SK-N-MC (cell line): Measurements from ENCODE around the gene VEGFC.

ENCODE experiments used
- DNase-seq: peaks from one replicate; pipeline ENCODE4 v3.0.0-alpha.2; 2011; ENCODE audit warnings: low read depth, low spot score
- H3K27ac ChIP-seq: fragments of 200-600 bp; sonication (generic); 2 replicates; pipeline ENCODE4 v1.5.1; 2016; ENCODE audit warnings: mixed run types
- H3K36me3 ChIP-seq: fragments of 200-600 bp; sonication (generic); 2 replicates; pipeline ENCODE4 v1.6.1; 2017; ENCODE audit warnings: antibody characterized with exemption, low read length, mixed read lengths; ENCODE audit not compliant: insufficient read depth
- H3K4me3 ChIP-seq: fragments of 200-600 bp; sonication (generic); 2 replicates; pipeline ENCODE4 v1.5.1; 2016
- H3K9ac ChIP-seq: fragments of 200-600 bp; sonication (generic); 2 replicates; pipeline ENCODE4 v1.8.0; 2017; ENCODE audit warnings: mixed run types, mixed read lengths; ENCODE audit not compliant: insufficient read length
- H3K9me3 ChIP-seq: fragments of 200-600 bp; sonication (generic); 2 replicates; pipeline ENCODE4 v1.6.1; 2017; ENCODE audit warnings: low read depth, mild to moderate bottlenecking, antibody characterized with exemption, low read length, moderate library complexity, mixed read lengths
- EZH2 ChIP-seq: fragments of 200-600 bp; sonication (generic); IDR thresholded peaks from one replicate; pipeline ENCODE4 v1.6.1; 2017; ENCODE audit warnings: antibody characterized with exemption
- FOXP2 ChIP-seq: optimal IDR thresholded peaks from 2 replicates; pipeline ENCODE3; 2011; ENCODE audit warnings: mild to moderate bottlenecking, moderate library complexity; ENCODE audit not compliant: insufficient read depth; ENCODE audit errors: extremely low read length, control extremely low read depth
- POLR2AphosphoS5 ChIP-seq: IDR thresholded peaks from 2 replicates; pipeline ENCODE4 v1.6.1; 2012; ENCODE audit warnings: mild to moderate bottlenecking, low read depth, low read length, borderline replicate concordance

VEGFC gene

DNA sequence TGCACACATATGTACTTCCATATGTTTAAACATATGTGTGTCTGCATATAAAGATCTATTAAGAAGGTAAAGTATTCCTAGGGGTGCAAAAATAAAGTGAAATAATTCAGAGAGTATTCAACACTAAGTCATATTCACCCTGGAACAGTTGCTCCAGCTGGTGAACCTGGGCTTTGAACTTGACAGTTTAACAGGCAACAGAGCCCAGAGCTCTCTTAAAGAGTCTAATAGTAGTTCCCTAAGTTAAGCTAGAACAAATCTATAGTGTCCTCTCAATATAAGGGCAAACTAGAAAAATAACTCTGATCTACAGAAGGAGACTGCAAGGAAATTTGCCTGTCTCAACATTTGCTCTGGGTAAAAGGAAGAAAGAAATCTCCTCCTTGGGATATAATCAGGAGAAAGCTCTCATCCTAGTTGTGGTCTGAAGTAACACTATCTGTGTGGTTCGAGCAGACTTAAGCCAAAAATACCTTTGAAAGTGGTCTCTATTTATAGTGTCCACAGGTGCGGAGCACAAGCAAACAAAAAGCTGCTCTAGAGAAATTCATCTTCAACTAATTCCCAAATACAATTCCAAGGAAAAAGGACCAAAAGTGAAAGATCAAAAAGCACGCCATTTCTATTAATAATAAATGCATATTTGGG, 29.9 kb downstream of the VEGFC start:
- no peaks in the 10 kb centered on the region for H3K9me3 ChIP-seq
- H3K27ac ChIP-seq, result no peak overlapping the region
- TF ChIP-seq EZH2 (no peak), POLR2AphosphoS5 (no peak)
- no peak for DNase-seq
- no peak overlapping the region for H3K4me3 ChIP-seq
- no peak overlapping the region for H3K9ac ChIP-seq
- no peaks in the 10 kb centered on the region for H3K36me3 ChIP-seq

DNA sequence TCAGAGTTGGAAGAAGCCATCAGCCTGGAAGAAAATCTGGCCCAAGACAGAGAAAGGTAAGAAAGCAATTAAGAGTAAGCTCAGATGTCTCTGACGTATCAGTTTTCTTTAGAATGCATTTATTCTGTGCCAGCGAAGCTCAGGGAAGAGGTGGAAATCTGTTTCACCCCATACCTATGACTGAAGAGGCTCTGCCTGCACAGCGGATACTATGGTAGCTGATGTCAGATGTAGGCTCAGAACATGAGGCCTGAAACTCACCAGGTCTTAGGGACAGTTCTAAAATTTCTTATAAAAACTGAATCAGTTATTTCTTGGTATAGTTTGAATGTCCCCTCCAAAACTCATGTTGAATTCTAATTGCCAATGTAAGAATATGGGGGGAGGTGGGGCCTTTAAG, 30.9 kb downstream of the VEGFC start:
- DNase-seq, result no peak
- H3K9me3 ChIP-seq, result no peaks in the 10 kb centered on the region
- no peak overlapping the region for H3K9ac ChIP-seq
- H3K36me3 ChIP-seq, result no peaks in the 10 kb centered on the region
- no peak overlapping the region for H3K27ac ChIP-seq
- TF ChIP-seq POLR2AphosphoS5, result no peak
- TF ChIP-seq FOXP2, result no peak
- no peak for TF ChIP-seq EZH2
- H3K4me3 ChIP-seq, result no peak overlapping the region

DNA sequence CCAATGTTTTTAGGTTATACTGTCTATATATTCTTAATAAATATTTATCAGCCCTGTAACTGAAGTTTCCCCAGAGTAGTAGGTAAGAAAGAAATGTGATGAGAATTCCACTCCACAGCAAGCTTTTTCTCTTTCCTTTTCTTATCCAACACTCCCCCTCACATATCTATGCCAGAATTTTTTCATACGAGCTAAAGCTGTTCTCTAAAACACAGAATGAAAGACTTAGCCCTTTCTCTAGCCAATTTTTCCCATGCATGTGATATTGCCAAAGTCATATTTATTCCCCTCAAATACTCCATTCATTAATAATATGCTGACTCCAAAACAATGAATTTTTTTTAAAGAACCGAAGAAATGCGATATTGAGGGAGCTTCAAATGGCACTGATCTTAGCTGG, 32.3 kb downstream of the VEGFC start:
- DNase-seq, result no peak
- H3K4me3 ChIP-seq, result no peak overlapping the region

DNA sequence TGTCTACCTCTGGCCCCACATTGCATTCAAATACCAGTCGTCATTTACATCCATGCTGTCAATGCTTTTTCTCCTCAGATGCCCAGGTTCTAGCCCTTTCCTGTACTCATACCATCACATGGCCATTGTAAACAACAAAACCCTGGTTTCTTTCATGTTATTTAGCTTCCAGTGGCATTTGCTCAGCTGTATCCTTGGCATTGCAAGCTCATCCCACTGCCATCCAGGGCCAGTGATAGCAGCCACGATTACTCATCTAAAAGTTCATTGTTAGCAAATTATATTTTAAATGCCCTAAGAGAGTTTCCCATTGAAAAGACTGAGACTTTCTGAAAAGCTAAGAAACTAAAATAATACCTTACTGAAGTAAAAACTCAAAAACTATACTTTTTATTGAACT, 34.0 kb downstream of the VEGFC start:
- H3K9me3 ChIP-seq, result no peaks in the 10 kb centered on the region
- TF ChIP-seq POLR2AphosphoS5 (no peak), EZH2 (no peak), FOXP2 (no peak)
- DNase-seq, result no peak
- H3K4me3 ChIP-seq, result no peak overlapping the region
- H3K9ac ChIP-seq, result no peak overlapping the region
- no peak overlapping the region for H3K27ac ChIP-seq
- no peaks in the 10 kb centered on the region for H3K36me3 ChIP-seq

More for the DNA sequence above, 32.3 kb downstream of the VEGFC start:
- TF ChIP-seq FOXP2 (no peak), POLR2AphosphoS5 (no peak), EZH2 (no peak)
- no peaks in the 10 kb centered on the region for H3K9me3 ChIP-seq
- H3K36me3 ChIP-seq, result no peaks in the 10 kb centered on the region
- H3K27ac ChIP-seq, result no peak overlapping the region
- H3K9ac ChIP-seq, result no peak overlapping the region

DNA sequence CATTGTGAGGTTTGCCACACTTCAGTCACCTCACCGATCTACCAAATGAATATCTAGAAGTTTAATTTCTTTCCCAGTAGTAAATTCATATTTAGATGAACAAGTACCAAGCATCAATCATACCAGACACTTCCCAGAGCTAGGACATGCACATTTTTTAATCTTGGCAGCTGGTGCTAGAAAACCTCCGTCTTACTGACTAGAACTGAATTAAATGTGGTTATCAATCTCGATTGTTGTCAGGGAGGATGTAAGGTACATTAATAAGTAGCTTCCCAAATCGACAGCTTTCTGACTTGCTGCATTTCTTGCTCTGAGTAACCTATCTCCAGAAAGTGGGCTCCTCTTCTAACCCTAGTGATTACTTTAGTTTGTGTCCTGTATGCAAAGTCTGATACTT, 34.4 kb downstream of the VEGFC start:
- Histone ChIP-seq H3K4me3 (no peak overlapping the region), H3K36me3 (no peaks in the 10 kb centered on the region)

DNA sequence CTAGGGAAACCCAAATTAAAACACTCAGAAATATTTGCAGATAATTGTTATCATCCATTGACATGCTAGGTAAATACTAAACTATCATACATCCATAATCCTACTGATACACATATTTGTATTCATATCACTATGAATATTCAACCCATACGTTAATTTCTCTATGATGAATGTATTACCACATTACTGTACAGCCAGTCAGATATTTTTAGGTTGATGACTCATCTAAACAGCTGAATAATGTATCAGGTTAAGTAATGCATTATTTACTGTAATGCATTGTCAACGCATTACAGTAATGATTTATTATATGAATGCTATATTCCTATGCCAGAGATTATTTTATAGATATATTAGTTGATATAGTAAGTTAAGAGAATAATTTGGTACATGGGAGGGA, 37.1 kb downstream of the VEGFC start:
- DNase-seq, result no peak
- Histone ChIP-seq H3K27ac (no peak overlapping the region), H3K9me3 (no peaks in the 10 kb centered on the region), H3K9ac (no peak overlapping the region), H3K4me3 (no peak overlapping the region), H3K36me3 (no peaks in the 10 kb centered on the region)
- TF ChIP-seq POLR2AphosphoS5 (no peak), FOXP2 (no peak), EZH2 (no peak)

More for the DNA sequence above, 34.4 kb downstream of the VEGFC start:
- no peak for DNase-seq
- Histone ChIP-seq H3K9me3 (no peaks in the 10 kb centered on the region), H3K9ac (no peak overlapping the region), H3K27ac (no peak overlapping the region)
- no peak for TF ChIP-seq FOXP2
- no peak for TF ChIP-seq POLR2AphosphoS5
- no peak for TF ChIP-seq EZH2

DNA sequence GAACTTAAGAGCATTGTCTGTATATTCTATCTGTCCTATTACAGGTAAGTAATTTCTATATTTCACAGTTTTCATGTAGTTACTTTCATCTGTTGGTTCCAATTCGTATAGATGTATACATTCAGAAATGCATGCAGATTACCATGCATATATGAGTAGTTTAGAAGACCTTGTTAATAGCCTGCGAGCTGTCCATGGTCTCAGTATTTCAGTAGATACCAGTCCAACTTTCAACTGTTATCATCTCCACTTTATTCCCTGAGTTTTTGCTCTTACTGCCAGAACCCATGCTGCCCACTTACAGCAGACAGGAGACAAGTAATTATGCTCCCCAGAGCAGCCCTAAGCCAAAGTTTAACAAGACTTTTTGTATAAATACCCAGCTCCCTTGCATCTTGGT, 37.7 kb downstream of the VEGFC start:
- TF ChIP-seq POLR2AphosphoS5 (no peak), FOXP2 (no peak), EZH2 (no peak)
- no peak for DNase-seq
- no peak overlapping the region for H3K9ac ChIP-seq
- H3K36me3 ChIP-seq, result no peaks in the 10 kb centered on the region
- no peak overlapping the region for H3K4me3 ChIP-seq
- H3K9me3 ChIP-seq, result no peaks in the 10 kb centered on the region
- no peak overlapping the region for H3K27ac ChIP-seq

DNA sequence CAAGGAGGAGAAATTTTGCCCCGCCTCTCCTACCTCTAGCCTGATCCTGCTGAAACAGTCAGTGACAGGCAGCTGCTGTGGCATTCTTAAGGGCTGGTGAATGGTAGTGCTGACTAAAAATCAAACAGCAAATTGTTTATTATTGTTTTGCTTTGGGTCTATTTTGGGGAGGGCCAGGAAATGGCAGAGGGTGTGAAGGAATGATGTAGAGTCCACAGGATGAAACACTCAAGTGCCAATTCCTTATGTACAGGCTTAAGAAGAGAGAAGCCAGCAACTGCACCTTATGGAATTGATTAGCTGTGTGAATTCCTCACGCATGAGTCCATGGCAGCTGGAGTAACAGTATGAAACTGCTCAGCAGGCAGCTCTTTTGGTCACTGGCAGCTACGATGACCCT, 39.7 kb downstream of the VEGFC start:
- TF ChIP-seq POLR2AphosphoS5 (no peak), FOXP2 (no peak), EZH2 (no peak)

DNA sequence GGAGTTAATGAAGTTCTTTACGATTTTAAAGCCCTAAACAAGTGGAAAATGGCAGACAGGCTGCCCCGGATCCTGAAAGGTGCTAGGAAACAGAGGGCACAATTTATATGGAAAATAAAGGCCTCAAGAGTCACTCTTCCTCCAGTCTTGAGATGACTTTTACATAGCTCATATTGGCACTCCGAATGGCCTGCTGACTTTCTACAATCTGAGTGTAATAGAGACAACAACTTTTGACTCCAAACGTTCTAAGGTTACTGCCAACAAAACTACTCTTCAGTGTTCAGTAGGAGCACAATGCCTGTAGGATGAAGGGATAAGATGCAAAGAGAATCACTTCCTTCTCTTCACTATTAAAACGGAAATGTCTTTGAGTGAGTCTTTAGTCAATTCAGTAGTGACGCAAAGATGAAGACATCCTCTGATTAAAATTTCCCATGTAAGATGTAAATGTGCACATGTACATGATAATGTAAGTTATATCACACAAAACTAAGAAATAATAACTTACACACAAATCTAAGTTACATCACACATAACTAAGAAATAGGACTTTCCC, 40.5 kb downstream of the VEGFC start:
- no peak for DNase-seq
- H3K9ac ChIP-seq, result no peak overlapping the region
- no peak for TF ChIP-seq FOXP2
- TF ChIP-seq EZH2, result no peak
- TF ChIP-seq POLR2AphosphoS5, result no peak

More for the DNA sequence above, 39.7 kb downstream of the VEGFC start:
- Histone ChIP-seq H3K9me3 (no peaks in the 10 kb centered on the region), H3K4me3 (no peak overlapping the region), H3K27ac (no peak overlapping the region), H3K9ac (no peak overlapping the region), H3K36me3 (no peaks in the 10 kb centered on the region)
- no peak for DNase-seq

More for the DNA sequence above, 40.5 kb downstream of the VEGFC start:
- Histone ChIP-seq H3K9me3 (no peaks in the 10 kb centered on the region), H3K27ac (no peak overlapping the region), H3K4me3 (no peak overlapping the region), H3K36me3 (no peaks in the 10 kb centered on the region)
